ENCODE measurements around the gene LRRC75A.
A peak's percentile ranks its signal among the peaks of the same experiment; 100 is the strongest.
"Not testable (repeated sequence)": the region's sequence is repeated elsewhere in the genome, so short reads cannot be mapped to it uniquely, and the experiment has no call there.

Gene LRRC75A

DNA sequence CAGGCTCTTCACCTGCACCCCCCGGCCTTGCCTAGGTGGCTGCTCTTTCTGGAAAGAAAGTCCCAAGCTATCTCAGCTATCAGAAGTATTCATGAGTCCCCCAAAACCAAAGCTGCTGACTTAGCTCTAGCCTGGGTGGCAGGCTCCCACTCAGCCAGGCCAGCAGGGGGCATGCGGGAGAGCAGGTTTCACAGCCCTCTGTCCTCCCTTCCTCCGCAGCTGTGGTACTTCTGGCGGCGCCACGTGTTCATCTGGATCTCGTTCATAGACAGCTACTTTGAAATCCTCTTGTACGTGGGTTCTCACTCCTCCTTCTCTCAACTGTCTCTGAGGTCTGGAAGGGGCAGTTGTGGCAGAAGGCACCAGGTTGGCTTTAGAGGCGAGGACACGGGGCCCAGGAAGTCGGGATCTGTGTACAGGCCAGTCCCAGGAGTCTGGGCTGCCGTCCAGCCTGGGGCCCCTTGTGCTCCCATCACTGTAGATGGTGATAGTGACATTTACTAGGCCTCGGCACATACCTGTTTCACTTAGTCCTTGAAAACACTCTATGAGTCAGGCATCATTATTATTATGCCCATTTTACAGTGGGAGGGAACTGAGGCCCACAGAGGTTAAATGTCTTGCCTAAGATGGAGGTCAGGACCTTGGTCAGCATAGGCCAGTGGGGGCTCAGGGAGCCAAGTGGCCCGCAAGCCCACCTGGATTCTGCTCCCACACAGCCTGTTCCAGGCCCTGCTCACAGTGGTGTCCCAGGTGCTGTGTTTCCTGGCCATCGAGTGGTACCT lies 63.7 kb downstream of the LRRC75A start:
- DNase-seq, result peak; percentile 15

DNA sequence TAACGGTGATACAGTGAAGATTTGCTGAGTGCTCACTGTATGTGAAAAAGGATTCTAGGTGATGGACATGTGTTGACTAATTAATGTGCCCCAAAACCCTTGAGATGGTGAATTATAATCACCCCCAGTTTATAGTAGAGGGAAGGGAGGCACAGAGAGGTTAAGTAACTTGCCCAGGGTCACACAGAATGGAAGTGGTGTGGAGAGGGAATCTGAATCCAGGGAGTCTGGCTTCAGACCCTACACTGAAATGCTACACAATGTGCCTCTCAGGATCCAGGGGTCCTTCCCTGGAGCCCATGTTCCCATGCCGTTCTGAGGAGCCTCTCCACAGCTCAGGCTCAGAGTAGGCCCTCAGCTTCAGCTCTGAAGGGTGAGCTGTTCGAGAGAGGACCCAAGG lies 65.0 kb downstream of the LRRC75A start:
- DNase-seq, result no peak

DNA sequence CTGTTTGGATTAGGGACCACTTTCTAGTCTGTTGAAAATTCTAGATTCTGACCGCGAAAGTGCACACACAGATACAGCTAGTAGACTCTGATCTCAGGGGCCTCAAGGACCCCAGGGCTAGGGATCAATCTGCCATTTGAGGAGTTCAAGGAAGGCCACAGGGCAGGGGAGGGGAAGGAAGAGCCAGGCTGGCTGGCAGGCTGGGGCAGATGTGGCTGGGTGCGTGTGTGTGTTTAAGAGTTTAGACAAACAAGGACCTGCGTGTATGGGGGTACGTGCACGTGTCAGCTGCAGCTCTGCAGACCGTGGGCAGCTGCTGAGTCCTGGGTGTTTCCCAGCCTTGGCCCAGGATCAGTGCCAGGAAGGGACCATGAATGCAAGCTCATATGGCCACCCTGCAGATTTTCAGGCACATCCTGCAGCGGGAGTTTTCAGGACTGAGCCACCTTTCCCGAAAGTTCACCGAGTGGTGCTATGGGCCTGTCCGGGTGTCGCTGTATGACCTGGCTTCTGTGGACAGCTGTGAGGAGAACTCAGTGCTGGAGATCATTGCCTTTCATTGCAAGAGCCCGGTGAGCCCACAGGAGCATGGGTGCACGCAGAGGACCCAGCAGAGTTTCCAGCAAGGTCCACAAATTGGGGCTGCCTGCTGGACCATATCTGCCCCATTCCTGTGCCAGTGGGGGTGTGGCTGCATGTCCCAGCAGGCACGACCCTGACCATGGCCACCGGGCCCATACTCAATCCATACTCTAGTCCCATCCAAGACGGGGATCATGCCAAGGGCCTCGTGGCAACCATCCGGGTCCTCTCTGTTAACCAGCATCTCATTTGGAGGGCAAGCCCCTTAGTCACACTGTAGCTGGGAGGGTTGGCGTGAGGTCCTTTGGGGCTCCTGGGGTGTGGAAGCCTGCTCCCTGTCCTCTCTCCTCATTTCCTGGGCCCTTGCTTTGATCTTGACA lies 66.0 kb downstream of the LRRC75A start:
- no peak for DNase-seq

DNA sequence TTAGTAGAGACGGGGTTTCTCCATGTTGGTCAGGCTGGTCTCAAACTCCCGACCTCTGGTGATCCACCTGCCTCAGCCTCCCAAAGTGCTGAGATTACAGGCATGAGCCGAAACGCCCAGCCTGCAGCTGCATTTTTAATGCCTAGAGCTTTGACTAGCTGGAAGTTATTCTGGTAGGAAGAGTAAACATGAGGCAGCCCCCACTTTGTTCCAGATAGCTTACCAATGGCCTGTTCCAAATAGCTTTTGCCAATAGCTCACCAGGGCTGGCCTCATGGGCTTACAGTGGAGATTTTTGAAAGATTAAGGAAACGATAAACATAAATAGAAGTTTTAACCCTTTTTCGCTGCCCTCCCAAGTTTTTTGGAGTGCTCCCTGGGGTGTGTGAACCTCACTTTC lies 66.8 kb downstream of the LRRC75A start:
- DNase-seq, result no peak

DNA sequence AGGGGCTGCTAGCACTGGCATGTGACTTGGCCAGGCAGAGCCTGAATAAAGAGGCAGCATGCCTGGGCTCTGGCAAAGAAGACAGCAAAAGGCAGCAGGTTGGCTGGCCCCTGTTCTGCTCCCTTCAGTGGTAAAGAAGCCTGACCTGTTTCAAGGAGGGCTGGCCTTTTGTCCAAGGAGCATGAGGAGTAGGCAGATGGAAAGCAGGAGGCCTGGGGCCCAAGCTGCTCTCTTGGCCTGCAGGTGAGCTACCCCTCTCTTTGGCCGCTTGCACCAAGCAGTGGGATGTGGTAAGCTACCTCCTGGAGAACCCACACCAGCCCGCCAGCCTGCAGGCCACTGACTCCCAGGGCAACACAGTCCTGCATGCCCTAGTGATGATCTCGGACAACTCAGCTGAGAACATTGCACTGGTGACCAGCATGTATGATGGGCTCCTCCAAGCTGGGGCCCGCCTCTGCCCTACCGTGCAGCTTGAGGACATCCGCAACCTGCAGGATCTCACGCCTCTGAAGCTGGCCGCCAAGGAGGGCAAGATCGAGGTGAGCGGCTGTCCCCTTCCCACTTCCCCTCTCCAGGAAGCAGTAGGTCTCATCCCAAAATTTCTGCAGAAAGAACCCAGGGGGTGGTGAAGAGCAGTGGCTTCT lies 68.6 kb downstream of the LRRC75A start:
- no peak for DNase-seq

DNA sequence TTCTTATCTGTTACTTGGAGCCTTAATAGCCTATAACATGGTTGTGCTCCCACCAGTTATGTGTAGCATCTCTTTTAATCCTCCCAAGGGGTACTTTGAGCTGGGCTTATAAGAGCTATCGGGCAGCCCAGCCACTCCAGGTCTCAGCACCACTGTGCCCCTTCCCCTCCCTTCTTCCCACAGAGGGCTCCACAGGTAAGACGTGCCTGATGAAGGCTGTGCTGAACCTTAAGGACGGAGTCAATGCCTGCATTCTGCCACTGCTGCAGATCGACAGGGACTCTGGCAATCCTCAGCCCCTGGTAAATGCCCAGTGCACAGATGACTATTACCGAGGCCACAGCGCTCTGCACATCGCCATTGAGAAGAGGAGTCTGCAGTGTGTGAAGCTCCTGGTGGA lies 69.6 kb downstream of the LRRC75A start:
- no peak for DNase-seq

DNA sequence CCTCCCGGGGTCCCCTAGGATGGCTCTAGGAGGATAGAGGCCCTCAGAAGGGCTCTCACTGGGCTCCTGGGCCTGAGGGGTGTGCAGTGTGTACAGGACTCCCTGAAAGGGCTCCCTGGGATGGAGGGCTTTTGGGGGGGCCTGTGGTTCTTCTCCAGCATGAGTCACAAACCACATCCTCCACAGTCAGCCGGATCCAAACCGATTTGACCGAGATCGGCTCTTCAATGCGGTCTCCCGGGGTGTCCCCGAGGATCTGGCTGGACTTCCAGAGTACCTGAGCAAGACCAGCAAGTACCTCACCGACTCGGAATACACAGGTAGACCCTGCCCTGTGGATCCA lies 72.1 kb downstream of the LRRC75A start:
- DNase-seq, result no peak

DNA sequence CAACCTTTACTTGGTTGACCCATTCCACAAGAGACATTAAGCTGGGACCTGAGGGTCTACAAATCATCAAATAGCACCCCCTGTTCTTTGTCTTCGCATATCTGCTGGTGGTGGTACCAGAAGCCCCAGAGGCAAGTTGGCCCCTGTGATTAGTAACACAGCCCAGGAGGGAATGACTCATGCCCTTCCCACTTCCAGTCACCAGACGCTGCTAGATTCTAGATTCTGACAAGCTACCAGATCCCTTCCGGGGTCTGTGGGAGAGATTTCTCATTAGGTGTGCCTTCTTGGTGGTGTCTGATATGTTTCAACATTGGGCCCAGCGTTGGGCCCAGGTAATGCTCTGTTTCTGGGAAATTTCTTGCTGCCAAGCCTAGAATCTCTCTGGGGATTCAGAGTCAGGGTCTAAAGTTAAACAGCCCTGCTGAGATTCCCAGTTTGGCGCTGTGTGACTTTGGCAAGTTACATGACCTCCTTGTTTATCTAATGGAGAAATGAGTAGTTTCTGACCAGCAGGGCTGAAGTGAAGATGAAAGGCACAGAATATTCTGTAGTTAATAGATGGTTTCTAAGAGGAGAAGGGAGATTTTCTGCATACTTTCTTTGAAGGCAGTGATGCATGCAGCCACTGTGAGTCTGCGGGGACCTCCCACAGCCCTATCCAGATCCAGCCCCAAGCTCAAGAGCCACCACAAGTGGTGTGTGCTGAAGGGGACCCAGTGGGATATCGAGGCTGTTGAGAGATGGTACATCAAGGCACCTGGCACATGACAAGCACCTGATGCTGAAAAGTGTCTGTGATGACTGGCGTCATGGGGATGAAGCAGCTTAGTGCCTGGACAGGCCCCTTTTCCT lies 72.7 kb downstream of the LRRC75A start:
- DNase-seq, result no peak

DNA sequence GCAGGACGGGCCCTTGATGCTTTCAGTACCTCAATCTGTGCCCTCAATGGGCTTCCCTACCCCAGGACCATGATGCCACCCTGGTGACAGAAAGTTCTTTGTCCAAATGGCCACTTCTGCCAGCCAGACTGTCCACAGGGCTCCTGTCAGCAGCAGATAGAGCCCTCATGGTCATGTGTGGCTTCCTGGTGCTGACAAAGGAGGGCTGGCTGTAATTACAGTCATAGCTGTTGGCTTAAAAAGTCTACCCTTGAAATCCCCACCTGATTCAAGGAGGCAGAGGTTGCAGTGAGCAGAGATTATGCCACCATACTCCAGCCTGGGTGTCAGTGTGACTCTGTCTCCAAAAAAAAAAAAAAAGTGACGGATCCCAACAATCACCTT lies 73.3 kb downstream of the LRRC75A start:
- no peak for DNase-seq

DNA sequence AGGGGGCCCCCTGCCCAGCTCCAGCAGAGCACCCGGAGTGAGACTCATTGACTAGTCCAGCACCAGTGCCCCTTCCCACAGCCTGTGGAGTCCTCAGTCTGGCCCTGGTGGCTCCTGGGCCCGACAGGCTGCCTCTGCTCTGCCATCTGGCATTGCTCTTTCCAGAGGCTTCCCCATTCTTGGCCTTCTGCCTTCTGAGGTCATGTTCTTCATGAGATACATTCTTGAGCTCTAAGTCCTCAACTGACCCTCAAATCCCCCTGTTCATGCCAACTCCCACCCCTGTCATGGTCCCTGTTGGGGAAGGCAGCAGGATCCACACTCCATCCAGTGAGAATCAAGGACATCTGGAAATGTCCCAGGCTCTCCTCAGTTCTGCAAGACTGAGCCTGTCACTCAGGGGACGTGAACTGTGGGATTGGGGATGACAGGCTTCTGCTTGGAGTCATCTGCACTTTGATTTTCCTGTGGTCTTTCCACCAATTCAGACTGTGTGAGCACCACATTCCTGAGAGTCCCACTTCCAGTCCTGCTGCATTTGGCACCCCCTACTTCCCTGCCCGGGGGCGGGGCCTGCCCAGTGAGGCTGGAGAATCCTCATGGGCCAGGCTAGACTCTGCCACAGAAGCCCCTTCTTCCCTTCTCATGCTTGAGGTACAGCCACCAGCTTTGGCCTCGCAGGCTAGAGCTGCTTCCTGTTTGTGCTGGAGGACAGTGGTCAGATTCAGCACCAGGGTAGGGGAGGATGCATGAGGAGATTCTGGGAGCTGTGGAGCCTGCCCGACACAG lies 73.9 kb downstream of the LRRC75A start:
- DNase-seq, result no peak

DNA sequence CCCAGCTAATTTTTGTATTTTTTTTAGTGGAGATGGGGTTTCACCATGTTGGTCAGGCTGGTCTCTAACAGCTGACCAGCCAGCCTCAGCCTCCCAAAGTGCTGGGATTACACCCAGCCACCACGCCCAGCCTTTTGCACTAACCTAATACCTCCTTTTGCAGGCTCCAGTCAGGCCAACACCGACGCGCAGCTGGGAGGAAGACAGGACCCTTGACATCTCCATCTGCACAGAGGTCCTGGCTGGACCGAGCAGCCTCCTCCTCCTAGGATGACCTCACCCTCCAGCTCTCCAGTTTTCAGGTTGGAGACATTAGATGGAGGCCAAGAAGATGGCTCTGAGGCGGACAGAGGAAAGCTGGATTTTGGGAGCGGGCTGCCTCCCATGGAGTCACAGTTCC lies 74.6 kb downstream of the LRRC75A start:
- DNase-seq, result no peak

DNA sequence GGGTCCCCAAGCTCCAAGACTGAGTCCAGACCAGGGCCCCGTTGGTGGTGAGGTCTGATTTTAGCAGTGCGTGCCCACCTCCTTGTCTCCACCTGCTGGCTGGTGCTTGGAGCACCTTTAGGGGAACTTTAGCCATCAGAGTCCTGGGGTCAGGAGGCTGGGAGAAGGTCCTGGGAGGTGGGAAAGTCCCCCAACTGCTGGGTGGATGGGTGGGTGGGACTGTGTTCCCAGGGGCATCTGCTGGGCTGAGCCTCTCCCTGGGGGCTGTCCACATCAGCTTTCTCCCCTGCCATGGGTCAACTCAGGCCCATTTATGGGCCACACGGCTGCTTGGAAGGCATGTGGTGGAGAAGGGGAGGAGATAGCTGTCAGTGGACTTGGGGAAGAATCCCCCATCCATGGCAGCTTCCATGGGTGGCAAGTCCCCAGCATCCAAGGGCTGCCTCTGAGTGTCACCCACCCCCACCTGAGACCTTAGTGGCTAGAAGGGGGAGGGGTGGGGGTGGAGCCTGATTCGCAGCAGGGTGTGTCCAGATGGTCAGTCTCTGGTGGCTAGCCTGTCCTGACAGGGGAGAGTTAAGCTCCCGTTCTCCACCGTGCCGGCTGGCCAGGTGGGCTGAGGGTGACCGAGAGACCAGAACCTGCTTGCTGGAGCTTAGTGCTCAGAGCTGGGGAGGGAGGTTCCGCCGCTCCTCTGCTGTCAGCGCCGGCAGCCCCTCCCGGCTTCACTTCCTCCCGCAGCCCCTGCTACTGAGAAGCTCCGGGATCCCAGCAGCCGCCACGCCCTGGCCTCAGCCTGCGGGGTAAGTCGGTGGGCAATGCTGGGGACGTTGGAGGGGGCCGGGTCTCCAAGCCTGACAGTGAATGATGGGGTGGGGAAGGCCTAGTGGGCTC lies 76.7 kb downstream of the LRRC75A start, which contains the start of gene TRPV2:
Gene TRPV2 (plus strand): TSS at position 541 of the 894 bp plus-strand sequence. CDS start 2,098 bp downstream, outside the sequence.
- no peak for DNase-seq

DNA sequence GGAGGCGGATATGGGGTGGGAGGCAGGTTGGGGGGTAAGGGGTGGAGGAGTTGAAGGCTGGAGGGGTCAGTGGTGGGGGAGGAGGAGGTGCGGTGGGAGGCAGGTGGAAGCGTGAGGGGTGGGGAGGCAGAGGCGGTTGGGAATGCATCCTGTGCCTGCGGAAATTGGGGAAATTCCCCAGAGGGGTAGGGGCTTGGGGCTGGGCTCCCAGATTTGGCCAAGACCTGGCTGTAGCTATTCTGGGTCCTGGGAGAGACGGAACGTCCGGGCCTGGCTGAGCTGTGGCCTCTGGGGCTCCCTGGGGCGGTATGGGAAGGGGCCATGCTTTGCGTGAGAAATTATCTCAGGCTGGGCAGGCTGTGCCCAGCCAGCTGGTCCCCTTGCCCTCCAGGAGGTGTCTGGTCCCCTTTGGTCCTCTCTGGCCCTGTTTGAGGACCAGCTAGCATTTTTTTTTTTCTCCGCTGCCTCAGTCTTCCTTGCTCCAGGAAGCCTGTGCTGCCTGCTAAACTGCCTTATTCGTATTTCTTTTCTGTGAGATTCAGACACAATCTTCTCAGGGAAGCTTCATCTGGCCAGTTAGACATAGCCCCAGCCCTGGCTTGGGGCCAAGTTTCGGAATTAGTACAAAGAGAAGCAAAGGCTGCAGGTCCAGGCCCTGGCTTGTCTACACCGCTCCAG lies 83.9 kb downstream of the LRRC75A start:
- peak; percentile 66 for DNase-seq

DNA sequence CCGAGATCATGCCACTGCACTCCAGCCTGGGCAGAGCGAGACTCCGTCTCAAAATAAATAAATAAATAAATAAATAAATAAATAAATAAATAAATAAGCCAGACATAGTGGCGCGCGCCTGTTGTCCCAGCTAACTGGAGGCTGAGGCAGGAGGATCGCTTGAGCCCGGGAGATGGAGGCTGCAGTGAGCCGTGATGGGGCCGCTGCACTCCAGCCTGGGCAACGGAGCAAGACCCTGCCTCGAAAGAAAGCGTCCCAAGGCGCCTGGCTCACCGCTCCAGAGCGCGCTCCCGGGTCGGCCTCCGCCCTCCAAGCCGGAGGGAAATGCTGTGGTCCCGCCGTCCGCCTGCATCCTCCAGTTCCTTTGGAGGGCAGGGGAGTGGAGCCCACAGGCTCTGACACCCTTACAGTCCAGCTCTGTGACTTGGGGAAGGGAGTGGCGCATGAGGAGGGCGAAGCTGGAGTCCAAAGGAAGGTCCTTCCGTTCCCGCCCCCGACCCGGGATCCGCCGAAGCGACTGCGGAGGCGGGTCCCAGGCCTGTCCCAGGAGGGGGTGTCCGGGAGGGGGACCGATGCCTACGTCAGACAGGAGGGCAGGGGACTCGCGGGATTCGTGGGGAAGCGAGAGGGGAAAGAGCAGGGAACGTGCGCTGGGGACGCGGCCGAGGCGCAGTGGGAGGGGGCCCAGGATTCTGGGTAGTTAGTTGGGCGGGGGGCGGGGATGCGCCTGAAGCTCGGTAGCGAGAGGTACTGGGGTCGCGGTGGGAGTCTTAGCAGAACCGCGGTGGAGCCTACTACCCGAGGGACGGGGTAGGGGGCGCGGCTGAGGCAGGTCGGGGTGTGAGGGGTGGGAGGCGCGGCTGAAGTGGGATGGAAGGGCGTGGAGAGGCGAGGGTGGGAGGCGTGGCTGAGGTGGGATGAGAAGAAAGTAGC lies 85.0 kb downstream of the LRRC75A start:
- no peak for DNase-seq

DNA sequence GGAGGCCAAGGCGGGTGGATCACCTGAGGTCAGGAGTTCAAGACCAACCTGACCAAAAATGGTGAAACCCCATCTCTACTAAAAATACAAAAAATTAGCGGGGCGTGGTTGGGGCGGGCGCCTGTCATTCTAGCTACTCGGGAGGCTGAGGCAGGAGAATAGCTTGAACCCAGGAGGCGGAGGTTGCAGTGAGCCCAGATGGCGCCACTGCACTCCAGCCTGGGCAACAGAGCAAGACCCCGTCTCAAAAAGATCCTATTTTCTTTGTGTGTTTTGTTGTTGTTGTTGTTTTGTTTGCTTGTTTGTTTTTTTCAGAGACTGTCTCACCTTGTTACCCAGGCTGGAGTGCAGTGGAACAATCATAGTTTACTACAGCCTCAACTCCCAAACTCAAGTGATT lies 88.1 kb downstream of the LRRC75A start:
- DNase-seq, result not testable (repeated sequence)

DNA sequence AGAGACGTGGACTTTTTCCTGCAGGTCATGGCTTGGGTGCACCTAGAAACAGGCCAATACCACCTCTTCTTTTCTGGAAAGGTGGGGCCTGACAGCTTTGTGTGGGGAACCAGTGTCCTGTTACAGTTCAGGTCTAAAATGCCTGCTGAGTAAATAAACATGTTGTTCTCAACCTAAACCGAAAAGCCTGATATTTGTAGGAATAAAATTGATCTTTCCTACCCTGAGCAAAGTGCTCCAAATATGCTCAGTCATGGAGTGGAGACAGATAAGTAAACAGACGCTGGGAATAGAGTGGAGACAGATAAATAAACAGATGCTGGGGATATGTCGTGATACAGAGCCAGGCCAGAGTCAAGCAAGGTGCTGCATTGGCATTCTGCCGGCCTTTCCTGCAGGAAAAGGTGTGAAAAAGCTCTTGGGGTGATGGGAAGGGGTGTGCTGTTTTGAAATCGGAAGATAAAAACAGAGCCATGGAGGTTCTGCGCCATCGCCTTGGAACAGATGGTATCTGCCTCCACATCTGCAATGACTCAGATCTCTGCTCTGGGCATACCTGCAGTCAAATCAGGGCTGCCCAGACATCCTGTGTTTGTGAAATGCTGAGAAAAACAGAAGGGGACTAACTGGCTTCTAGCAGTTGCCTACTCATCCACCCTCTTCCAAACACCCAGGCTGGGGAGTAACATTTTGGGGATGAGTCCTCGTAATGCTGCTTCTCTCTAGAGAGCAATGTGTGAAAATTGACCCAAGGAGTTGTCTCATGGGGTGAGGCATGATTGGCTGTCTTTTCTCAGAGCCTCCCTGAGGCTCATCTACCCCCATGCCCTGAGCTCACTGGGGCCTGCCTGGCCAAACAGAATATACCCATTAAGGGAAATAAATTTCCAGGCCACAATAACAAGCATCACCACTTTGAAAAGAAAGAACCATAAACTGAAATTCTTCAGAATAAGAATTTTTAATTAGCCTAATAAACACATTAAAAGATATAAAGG lies 93.4 kb downstream of the LRRC75A start:
- no peak for DNase-seq

DNA sequence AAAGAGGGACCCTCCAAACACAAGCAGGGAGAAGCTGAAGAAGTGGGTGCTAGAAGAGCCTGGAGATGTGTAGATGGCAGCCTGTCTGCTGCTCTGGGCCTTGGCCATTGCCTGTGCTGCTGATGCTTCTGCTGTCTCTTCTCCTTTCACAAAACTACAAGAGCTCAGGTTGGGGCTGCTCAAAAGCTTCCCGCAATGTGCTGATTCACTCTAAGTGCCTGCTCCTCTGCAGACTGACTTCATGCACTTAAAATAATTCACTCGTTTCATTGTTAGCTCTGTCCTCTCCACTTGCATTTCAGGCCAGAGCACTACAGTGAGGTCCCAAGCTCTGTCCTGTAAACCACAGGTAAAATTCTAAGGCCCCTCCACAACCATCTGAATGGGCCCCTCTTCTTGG lies 95.3 kb downstream of the LRRC75A start:
- DNase-seq, result not testable (repeated sequence)

Measured in NCI-H1105 treated with DMSO at 0.1 percent for 48 hours (cell line).